K562 (cell line): ENCODE data around the gene CCR5AS.

Source experiments
- ATAC-seq: fragments of 200-7000 bp; cut with Tn5 transposase; 3 replicates; pipeline ENCODE4 v1.9.1; 2020; ENCODE audit warnings: moderate library complexity
- BruUV-seq: library from RNA; stranded (reverse); fragments of 400-500 nt; replicated peaks from 2 replicates; lab custom pipeline; 2021; lab: Mats Ljungman, UMichigan
- CTCF ChIA-PET: fragments of 300-600 bp; formaldehyde crosslinking; extraction: SDS; loops from one replicate; lab custom pipeline; 2021; ENCODE audit warnings: low intra/inter-chr PET ratio; lab: Yijun Ruan, JAX
- POLR2A ChIA-PET: fragments of 300-600, 350-650 bp; sonication (Branson Sonifier 250); formaldehyde crosslinking; extraction: SDS; loops from one replicate; lab custom pipeline; 2021; ENCODE audit warnings: antibody characterized with exemption, inconsistent platforms; lab: Yijun Ruan, JAX
- DNase-seq, 4 experiments: peaks; one replicate each; pipeline versions ENCODE4 v3.0.0 to v3.0.0-alpha.2; 2011 to 2018; ENCODE audit warnings: low spot score in 3 of 4, mixed read lengths in 3 of 4; ENCODE audit errors: extremely low read depth in 1 of 4
- FAIRE-seq: peaks from 2 replicates; lab custom pipeline; 2011; peaks lifted over from hg19 to GRCh38; lab: Jason Lieb, UNC
- H2AFZ ChIP-seq: 2 replicates; pipeline ENCODE4 v1.6.0; 2011; ENCODE audit warnings: low read depth, low read length, control low read depth, inconsistent platforms
- H3K27ac ChIP-seq: fragments of 200-600 bp; 3 replicates; pipeline ENCODE4 v1.8.0; 2011; ENCODE audit warnings: low read depth, mild to moderate bottlenecking, control low read depth, inconsistent platforms, low read length, moderate library complexity, mixed read lengths; ENCODE audit errors: extremely low read depth
- H3K27me3 ChIP-seq, 2 experiments: fragments of 300-600 bp in 1 of 2; 2 replicates in 1 of 2; 3 replicates in 1 of 2; pipeline versions ENCODE4 v1.6.0 to v1.8.0; 2011; ENCODE audit warnings: inconsistent platforms in 2 of 2, low read length in 2 of 2, mild to moderate bottlenecking in 1 of 2, mixed read lengths in 1 of 2, moderate library complexity in 1 of 2; ENCODE audit not compliant: control insufficient read depth in 2 of 2, insufficient read depth in 2 of 2
- H3K36me3 ChIP-seq: fragments of 300-600 bp; 3 replicates; pipeline ENCODE4 v1.8.0; 2011; ENCODE audit warnings: mild to moderate bottlenecking, low read length, inconsistent platforms; ENCODE audit not compliant: control insufficient read depth, insufficient read depth
- H3K4me1 ChIP-seq, 2 experiments: fragments of 200-600 bp in 1 of 2; replicated peaks in 1 of 2; 2 replicates in 1 of 2; 3 replicates in 1 of 2; pipeline versions ENCODE4 v1.5.1 to v1.8.0; 2011; ENCODE audit warnings: inconsistent platforms in 2 of 2, low read length in 2 of 2, mild to moderate bottlenecking in 1 of 2, mixed read lengths in 1 of 2, moderate library complexity in 1 of 2; ENCODE audit not compliant: control insufficient read depth in 2 of 2, insufficient read depth in 2 of 2
- H3K4me2 ChIP-seq: 2 replicates; pipeline ENCODE4 v1.6.1; 2011; ENCODE audit warnings: low read length, control low read depth, inconsistent platforms, mixed read lengths; ENCODE audit not compliant: insufficient read depth
- H3K4me3 ChIP-seq: fragments of 200-600 bp; sonication (generic), shearing (Covaris generic); 2 replicates; pipeline ENCODE4 v1.5.1; 2016; ENCODE audit warnings: control low read depth, inconsistent platforms
- H3K79me2 ChIP-seq: fragments of 200-600 bp; 3 replicates; pipeline ENCODE4 v1.8.0; 2011; ENCODE audit warnings: low read length, inconsistent platforms; ENCODE audit not compliant: control insufficient read depth, insufficient read depth
- H3K9ac ChIP-seq, 2 experiments: 2 replicates each; pipeline versions ENCODE4 v1.6.0 to v1.6.1; 2011; ENCODE audit warnings: low read depth in 2 of 2, low read length in 2 of 2, control low read depth in 1 of 2, inconsistent platforms in 1 of 2, mild to moderate bottlenecking in 1 of 2, mixed read lengths in 1 of 2; ENCODE audit not compliant: insufficient read depth in 1 of 2
- H3K9me1 ChIP-seq: one replicate; pipeline ENCODE4 v1.6.0; 2011; ENCODE audit warnings: inconsistent platforms, mild to moderate bottlenecking, low read length, moderate library complexity; ENCODE audit not compliant: control insufficient read depth, insufficient read depth
- H3K9me3 ChIP-seq: replicated peaks from 2 replicates; pipeline ENCODE4 v1.5.1; 2011; ENCODE audit warnings: low read depth, low read length, inconsistent platforms; ENCODE audit not compliant: control insufficient read depth, insufficient read depth
- H4K20me1 ChIP-seq: replicated peaks from 2 replicates; pipeline ENCODE4 v1.6.1; 2011; ENCODE audit warnings: low read length, inconsistent platforms, mixed read lengths; ENCODE audit not compliant: control insufficient read depth, insufficient read depth
- CBX2 ChIP-seq: fragments of 200-600 bp; sonication (generic); IDR thresholded peaks from one replicate; pipeline ENCODE4 v1.6.1; 2012; ENCODE audit warnings: mild to moderate bottlenecking, low read length, inconsistent platforms; ENCODE audit not compliant: insufficient read depth, poor library complexity, severe bottlenecking
- DMBX1 ChIP-seq: fragments of 250-450 bp; sonication (Bioruptor Pico); IDR thresholded peaks from 2 replicates; pipeline ENCODE4 v1.8.0; 2022; ENCODE audit warnings: inconsistent platforms, mild to moderate bottlenecking, moderate library complexity, borderline replicate concordance
- ELF4 ChIP-seq: fragments of 450-650 bp; formaldehyde crosslinking; IDR thresholded peaks from 2 replicates; pipeline ENCODE4 v1.4.0; 2022; ENCODE audit warnings: missing genetic modification characterization
- HDAC6 ChIP-seq: IDR thresholded peaks from 2 replicates; pipeline ENCODE4 v1.6.1; 2012; ENCODE audit warnings: low read depth, mild to moderate bottlenecking, control low read depth, inconsistent platforms, low read length, moderate library complexity
- HMGXB4 ChIP-seq: sonication (generic); formaldehyde crosslinking; IDR thresholded peaks from 2 replicates; pipeline ENCODE4 v1.8.1; 2023; ENCODE audit warnings: mild to moderate bottlenecking, missing genetic modification reagents
- PCBP1 ChIP-seq: fragments of 200-400 bp; formaldehyde crosslinking; IDR thresholded peaks from 2 replicates; pipeline ENCODE4 v1.6.1; 2018; ENCODE audit warnings: mild to moderate bottlenecking, low read depth, low read length; ENCODE audit not compliant: poor library complexity, severe bottlenecking
- SAFB2 ChIP-seq: fragments of 200-400 bp; formaldehyde crosslinking; IDR thresholded peaks from 2 replicates; pipeline ENCODE4 v1.6.1; 2018; ENCODE audit warnings: borderline replicate concordance, low read length, low read depth, moderate library complexity; ENCODE audit not compliant: severe bottlenecking
- SMARCA5 ChIP-seq: fragments of 450-650 bp; IDR thresholded peaks from 2 replicates; pipeline ENCODE4 v1.6.1; 2016
- ZNF778 ChIP-seq: fragments of 450-650 bp; formaldehyde crosslinking; IDR thresholded peaks from 2 replicates; pipeline ENCODE4 v1.4.0; 2020; ENCODE audit warnings: mild to moderate bottlenecking, moderate library complexity
- WGBS: fragments of 100-300 bp; shearing (Covaris generic); methylation state at CpG from one replicate; pipeline ENCODE4 v1.1.6; 2016; ENCODE audit warnings: low coverage, mixed read lengths; ENCODE audit not compliant: insufficient coverage; ENCODE audit errors: missing lambda C conversion rate; 5-methylcytosine and 5-hydroxymethylcytosine counted together
- in situ Hi-C: fragments of 300-500 bp; cut with MboI; formaldehyde crosslinking; loops from 4 replicates; pipeline ENCODE4 v1.15.0; 2018; ENCODE audit warnings: inconsistent platforms, mixed read lengths
- intact Hi-C: fragments of 100-400 bp; cut with micrococcal nuclease; formaldehyde crosslinking; loops from 2 replicates; pipeline ENCODE4 v1.14.2; 2022
- TF ChIP-seq, protein P1 (sequence below): sonication (generic); formaldehyde crosslinking; IDR thresholded peaks from 2 replicates; pipeline ENCODE4 v1.9.0; 2022; ENCODE audit warnings: mild to moderate bottlenecking, missing genetic modification reagents
- TF ChIP-seq, protein P2 (sequence below): sonication (generic); formaldehyde crosslinking; IDR thresholded peaks from 2 replicates; pipeline ENCODE4 v1.8.0; 2023; ENCODE audit warnings: missing genetic modification reagents, mild to moderate bottlenecking, borderline replicate concordance

Gene CCR5AS

DNA sequence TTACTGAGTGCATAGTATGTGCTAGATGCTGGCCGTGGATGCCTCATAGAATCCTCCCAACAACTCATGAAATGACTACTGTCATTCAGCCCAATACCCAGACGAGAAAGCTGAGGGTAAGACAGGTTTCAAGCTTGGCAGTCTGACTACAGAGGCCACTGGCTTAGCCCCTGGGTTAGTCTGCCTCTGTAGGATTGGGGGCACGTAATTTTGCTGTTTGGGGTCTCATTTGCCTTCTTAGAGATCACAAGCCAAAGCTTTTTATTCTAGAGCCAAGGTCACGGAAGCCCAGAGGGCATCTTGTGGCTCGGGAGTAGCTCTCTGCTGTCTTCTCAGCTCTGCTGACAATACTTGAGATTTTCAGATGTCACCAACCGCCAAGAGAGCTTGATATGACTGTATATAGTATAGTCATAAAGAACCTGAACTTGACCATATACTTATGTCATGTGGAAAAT lies 37.2 kb downstream of the CCR5AS start:
- intact Hi-C loops (loop anchor here (5.0 kb wide), 3 partner anchors 58 to 157 kb away; no protein-coding TSS in a partner anchor), in situ Hi-C loops (no loop called here)
- H3K4me2 ChIP-seq, result no peak overlapping the region
- H4K20me1 ChIP-seq, result no peaks in the 10 kb centered on the region
- peaks cover 34 to 57% of the 10 kb centered on the region in 2 experiments for H3K27me3 ChIP-seq
- no peaks in the 10 kb centered on the region for H3K9me3 ChIP-seq
- CTCF ChIA-PET, result no interaction called here
- FAIRE-seq (no peak), ATAC-seq (no peak), DNase-seq (no peak)
- TF ChIP-seq SAFB2 (no peak), PCBP1 (no peak), DMBX1 (CRISPR knock-in tag) (no peak), HMGXB4 (CRISPR knock-in tag) (no peak), CBX2 (no peak), HDAC6 (no peak), ELF4 (no peak), SMARCA5 (no peak), ZNF778 (CRISPR knock-in tag) (no peak)
- TF ChIP-seq, protein P1, sequence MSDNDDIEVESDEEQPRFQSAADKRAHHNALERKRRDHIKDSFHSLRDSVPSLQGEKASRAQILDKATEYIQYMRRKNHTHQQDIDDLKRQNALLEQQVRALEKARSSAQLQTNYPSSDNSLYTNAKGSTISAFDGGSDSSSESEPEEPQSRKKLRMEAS (CRISPR knock-in tag), result no peak
- TF ChIP-seq, protein P2, sequence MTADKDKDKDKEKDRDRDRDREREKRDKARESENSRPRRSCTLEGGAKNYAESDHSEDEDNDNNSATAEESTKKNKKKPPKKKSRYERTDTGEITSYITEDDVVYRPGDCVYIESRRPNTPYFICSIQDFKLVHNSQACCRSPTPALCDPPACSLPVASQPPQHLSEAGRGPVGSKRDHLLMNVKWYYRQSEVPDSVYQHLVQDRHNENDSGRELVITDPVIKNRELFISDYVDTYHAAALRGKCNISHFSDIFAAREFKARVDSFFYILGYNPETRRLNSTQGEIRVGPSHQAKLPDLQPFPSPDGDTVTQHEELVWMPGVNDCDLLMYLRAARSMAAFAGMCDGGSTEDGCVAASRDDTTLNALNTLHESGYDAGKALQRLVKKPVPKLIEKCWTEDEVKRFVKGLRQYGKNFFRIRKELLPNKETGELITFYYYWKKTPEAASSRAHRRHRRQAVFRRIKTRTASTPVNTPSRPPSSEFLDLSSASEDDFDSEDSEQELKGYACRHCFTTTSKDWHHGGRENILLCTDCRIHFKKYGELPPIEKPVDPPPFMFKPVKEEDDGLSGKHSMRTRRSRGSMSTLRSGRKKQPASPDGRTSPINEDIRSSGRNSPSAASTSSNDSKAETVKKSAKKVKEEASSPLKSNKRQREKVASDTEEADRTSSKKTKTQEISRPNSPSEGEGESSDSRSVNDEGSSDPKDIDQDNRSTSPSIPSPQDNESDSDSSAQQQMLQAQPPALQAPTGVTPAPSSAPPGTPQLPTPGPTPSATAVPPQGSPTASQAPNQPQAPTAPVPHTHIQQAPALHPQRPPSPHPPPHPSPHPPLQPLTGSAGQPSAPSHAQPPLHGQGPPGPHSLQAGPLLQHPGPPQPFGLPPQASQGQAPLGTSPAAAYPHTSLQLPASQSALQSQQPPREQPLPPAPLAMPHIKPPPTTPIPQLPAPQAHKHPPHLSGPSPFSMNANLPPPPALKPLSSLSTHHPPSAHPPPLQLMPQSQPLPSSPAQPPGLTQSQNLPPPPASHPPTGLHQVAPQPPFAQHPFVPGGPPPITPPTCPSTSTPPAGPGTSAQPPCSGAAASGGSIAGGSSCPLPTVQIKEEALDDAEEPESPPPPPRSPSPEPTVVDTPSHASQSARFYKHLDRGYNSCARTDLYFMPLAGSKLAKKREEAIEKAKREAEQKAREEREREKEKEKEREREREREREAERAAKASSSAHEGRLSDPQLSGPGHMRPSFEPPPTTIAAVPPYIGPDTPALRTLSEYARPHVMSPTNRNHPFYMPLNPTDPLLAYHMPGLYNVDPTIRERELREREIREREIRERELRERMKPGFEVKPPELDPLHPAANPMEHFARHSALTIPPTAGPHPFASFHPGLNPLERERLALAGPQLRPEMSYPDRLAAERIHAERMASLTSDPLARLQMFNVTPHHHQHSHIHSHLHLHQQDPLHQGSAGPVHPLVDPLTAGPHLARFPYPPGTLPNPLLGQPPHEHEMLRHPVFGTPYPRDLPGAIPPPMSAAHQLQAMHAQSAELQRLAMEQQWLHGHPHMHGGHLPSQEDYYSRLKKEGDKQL, result no peak
- no peaks in the 10 kb centered on the region for H3K9me1 ChIP-seq
- H2AFZ ChIP-seq, result no peak overlapping the region
- H3K27ac ChIP-seq, result no peak overlapping the region
- POLR2A ChIA-PET, result interaction anchor here (0.9 to 1.3 kb wide), 5 partner anchors 8 to 261 kb away, joined by 3 to 7 read pairs (median 3); no protein-coding TSS in a partner anchor
- no peaks in the 10 kb centered on the region for H3K79me2 ChIP-seq
- WGBS, result 0% methylated on average over 6 of the region's 6 CpGs
- H3K36me3 ChIP-seq, result no peaks in the 10 kb centered on the region
- BruUV-seq, result no TSS peak
- no peak overlapping the region for H3K9ac ChIP-seq
- no peak overlapping the region for H3K4me3 ChIP-seq
- no peaks in the 10 kb centered on the region for H3K4me1 ChIP-seq
